ENCODE data around the gene BUD31. TPM values are rescaled to one million over a fixed set of nuclear protein-coding genes. Genes with fewer than 3 reads are reported as not detected.

BUD31 gene
- total and polyA plus RNA-seq, 2 of the 13 experiments (the other 11 are each of a cell fraction or from before 2014, with no cell fraction given): 35.1 to 79.1 TPM

- FAIRE-seq (no peak), DNase-seq (ENCODE audit: low spot score) (no peak), ATAC-seq (no peak)
- H3K79me2 ChIP-seq (ENCODE audit: insufficient read depth, low read length): peaks cover 16% of the 10 kb centered on the region
- H3K4me2 ChIP-seq (ENCODE audit: low read depth, low read length): no peak overlapping the region
- CTCF ChIA-PET (ENCODE audit: low intra/inter-chr PET ratio, low total read pairs): no interaction called here
- H3K27ac ChIP-seq (ENCODE audit: extremely low read length, insufficient read depth, low read length): no peak overlapping the region
- peaks cover 6 to 23% of the 10 kb centered on the region in 2 experiments for H3K36me3 ChIP-seq (replicated peaks in 1 of 2; ENCODE audit: control insufficient read depth in 1 of 2, insufficient read depth in 2 of 2, low read length in 2 of 2)
- no TSS peak for BruUV-seq (replicated peaks)
- TF ChIP-seq, protein P1, sequence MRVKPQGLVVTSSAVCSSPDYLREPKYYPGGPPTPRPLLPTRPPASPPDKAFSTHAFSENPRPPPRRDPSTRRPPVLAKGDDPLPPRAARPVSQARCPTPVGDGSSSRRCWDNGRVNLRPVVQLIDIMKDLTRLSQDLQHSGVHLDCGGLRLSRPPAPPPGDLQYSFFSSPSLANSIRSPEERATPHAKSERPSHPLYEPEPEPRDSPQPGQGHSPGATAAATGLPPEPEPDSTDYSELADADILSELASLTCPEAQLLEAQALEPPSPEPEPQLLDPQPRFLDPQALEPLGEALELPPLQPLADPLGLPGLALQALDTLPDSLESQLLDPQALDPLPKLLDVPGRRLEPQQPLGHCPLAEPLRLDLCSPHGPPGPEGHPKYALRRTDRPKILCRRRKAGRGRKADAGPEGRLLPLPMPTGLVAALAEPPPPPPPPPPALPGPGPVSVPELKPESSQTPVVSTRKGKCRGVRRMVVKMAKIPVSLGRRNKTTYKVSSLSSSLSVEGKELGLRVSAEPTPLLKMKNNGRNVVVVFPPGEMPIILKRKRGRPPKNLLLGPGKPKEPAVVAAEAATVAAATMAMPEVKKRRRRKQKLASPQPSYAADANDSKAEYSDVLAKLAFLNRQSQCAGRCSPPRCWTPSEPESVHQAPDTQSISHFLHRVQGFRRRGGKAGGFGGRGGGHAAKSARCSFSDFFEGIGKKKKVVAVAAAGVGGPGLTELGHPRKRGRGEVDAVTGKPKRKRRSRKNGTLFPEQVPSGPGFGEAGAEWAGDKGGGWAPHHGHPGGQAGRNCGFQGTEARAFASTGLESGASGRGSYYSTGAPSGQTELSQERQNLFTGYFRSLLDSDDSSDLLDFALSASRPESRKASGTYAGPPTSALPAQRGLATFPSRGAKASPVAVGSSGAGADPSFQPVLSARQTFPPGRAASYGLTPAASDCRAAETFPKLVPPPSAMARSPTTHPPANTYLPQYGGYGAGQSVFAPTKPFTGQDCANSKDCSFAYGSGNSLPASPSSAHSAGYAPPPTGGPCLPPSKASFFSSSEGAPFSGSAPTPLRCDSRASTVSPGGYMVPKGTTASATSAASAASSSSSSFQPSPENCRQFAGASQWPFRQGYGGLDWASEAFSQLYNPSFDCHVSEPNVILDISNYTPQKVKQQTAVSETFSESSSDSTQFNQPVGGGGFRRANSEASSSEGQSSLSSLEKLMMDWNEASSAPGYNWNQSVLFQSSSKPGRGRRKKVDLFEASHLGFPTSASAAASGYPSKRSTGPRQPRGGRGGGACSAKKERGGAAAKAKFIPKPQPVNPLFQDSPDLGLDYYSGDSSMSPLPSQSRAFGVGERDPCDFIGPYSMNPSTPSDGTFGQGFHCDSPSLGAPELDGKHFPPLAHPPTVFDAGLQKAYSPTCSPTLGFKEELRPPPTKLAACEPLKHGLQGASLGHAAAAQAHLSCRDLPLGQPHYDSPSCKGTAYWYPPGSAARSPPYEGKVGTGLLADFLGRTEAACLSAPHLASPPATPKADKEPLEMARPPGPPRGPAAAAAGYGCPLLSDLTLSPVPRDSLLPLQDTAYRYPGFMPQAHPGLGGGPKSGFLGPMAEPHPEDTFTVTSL (CRISPR knock-in tag; IDR thresholded peaks at IDR 0.05; ENCODE audit: borderline replicate concordance): no peak
- TF ChIP-seq ZNF136 (CRISPR knock-in tag; IDR thresholded peaks at IDR 0.05; ENCODE audit: low read depth) (no peak), HNF4G (IDR thresholded peaks at IDR 0.05; ENCODE audit: borderline replicate concordance, low read depth, low read length) (no peak), HNF4G (CRISPR knock-in tag; IDR thresholded peaks at IDR 0.05; ENCODE audit: borderline replicate concordance, low read depth) (no peak), ZNF510 (CRISPR knock-in tag; IDR thresholded peaks at IDR 0.05; ENCODE audit: low read depth) (no peak)
- H3K4me3 ChIP-seq (replicated peaks in 1 of 3; ENCODE audit: insufficient read depth in 1 of 3, low read depth in 2 of 3, low read length in 3 of 3): no peak overlapping the region
- no peak overlapping the region for H3K9ac ChIP-seq (ENCODE audit: insufficient read depth, low read depth, low read length)
- H3K27me3 ChIP-seq (ENCODE audit: control insufficient read depth in 1 of 2, insufficient read depth in 2 of 2, low read length in 2 of 2): no peaks in the 10 kb centered on the region
- intact Hi-C loops (cut with micrococcal nuclease; ENCODE audit: unreplicated experiment) (no loop called here), in situ Hi-C loops (cut with HindIII; ENCODE audit: extremely low pct_ligation_motif_present, low pct_unique_long_range_greater_than_20kb) (no loop called here)
- peaks cover 8% of the 10 kb centered on the region; the same call in 1 of the 2 replicates for H4K20me1 ChIP-seq (ENCODE audit: insufficient read depth, low read length)
- H3K4me1 ChIP-seq (ENCODE audit: insufficient read depth, low read length): peaks cover 30% of the 10 kb centered on the region
- no peak overlapping the region for H2AFZ ChIP-seq (ENCODE audit: low read length)
- 97% methylated on average over 3 of the region's 4 CpGs for WGBS (ENCODE audit: low lambda C conversion rate)
- POLR2A ChIA-PET: no interaction called here
- no peaks in the 10 kb centered on the region for H3K9me3 ChIP-seq (ENCODE audit: low read length)
Observed at GRCh38 chr7:99384523-99384922, 24.2 kb upstream of the BUD31 start.

Data from HepG2 (cell line).